ENCODE data around the gene MRPL4. TPM values are rescaled to one million over a fixed set of nuclear protein-coding genes. Genes with fewer than 3 reads are reported as not detected.

The MRPL4 gene
- total and polyA plus RNA-seq, 2 of the 13 experiments (the other 11 are each of a cell fraction or from before 2014, with no cell fraction given): 40.6 to 42.5 TPM

- TF ChIP-seq, protein P1, sequence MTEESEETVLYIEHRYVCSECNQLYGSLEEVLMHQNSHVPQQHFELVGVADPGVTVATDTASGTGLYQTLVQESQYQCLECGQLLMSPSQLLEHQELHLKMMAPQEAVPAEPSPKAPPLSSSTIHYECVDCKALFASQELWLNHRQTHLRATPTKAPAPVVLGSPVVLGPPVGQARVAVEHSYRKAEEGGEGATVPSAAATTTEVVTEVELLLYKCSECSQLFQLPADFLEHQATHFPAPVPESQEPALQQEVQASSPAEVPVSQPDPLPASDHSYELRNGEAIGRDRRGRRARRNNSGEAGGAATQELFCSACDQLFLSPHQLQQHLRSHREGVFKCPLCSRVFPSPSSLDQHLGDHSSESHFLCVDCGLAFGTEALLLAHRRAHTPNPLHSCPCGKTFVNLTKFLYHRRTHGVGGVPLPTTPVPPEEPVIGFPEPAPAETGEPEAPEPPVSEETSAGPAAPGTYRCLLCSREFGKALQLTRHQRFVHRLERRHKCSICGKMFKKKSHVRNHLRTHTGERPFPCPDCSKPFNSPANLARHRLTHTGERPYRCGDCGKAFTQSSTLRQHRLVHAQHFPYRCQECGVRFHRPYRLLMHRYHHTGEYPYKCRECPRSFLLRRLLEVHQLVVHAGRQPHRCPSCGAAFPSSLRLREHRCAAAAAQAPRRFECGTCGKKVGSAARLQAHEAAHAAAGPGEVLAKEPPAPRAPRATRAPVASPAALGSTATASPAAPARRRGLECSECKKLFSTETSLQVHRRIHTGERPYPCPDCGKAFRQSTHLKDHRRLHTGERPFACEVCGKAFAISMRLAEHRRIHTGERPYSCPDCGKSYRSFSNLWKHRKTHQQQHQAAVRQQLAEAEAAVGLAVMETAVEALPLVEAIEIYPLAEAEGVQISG (CRISPR knock-in tag; IDR thresholded peaks at IDR 0.05): 0 out of 2 replicates have a peak, but pooled peaks have one; percentile 28
- TF ChIP-seq NFKB2 (CRISPR knock-in tag; IDR thresholded peaks at IDR 0.05; ENCODE audit: borderline replicate concordance) (no peak; the same call in 1 of the 2 replicates), NFAT5 (CRISPR knock-in tag; IDR thresholded peaks at IDR 0.05) (peak; percentile 75; the same call in 1 of the 2 replicates), ARNT2 (CRISPR knock-in tag; IDR thresholded peaks at IDR 0.05; ENCODE audit: low read depth) (0 out of 2 replicates have a peak, but pooled peaks have one; percentile 66), ZNF281 (CRISPR knock-in tag; IDR thresholded peaks at IDR 0.05; ENCODE audit: borderline replicate concordance) (peak; percentile 26; the same call in 1 of the 2 replicates), HOXA3 (CRISPR knock-in tag; IDR thresholded peaks at IDR 0.05) (peak; percentile 63), ZC3H13 (CRISPR knock-in tag; IDR thresholded peaks at IDR 0.05) (peak; percentile 67; the same call in 1 of the 2 replicates), ATF7-NPFF (CRISPR knock-in tag; IDR thresholded peaks at IDR 0.05; ENCODE audit: low read depth) (peak; percentile 40; the same call in 1 of the 2 replicates), CREB1 (IDR thresholded peaks at IDR 0.05) (no peak), CREB1 (CRISPR knock-in tag; IDR thresholded peaks at IDR 0.05) (no peak), PREB (CRISPR knock-in tag; IDR thresholded peaks at IDR 0.05) (no peak)
- TF ChIP-seq, protein P2, sequence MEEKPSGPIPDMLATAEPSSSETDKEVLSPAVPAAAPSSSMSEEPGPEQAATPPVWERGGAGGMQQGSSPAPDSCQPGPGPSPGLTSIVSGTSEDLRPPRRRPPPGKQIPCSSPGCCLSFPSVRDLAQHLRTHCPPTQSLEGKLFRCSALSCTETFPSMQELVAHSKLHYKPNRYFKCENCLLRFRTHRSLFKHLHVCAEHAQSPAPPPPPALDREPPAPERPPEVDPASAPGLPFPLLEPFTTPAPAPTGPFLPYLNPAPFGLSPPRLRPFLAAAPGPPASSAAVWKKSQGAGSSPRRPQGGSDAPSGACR (CRISPR knock-in tag; IDR thresholded peaks at IDR 0.05): no peak
These were observed 44.0 kb downstream of the MRPL4 start (continued) for GRCh38 chr19:10295847-10296591.

Measured in HepG2 (cell line).